ENCODE data around the gene CFAP73.

GRCh38 chr12:113161415-113162016 lies 12.0 kb downstream of the CFAP73 start:
- TF ChIP-seq POLR2A (IDR thresholded peaks at IDR 0.05; ENCODE audit: low read depth, low read length): peak; percentile 58
- TF ChIP-seq CTCF (IDR thresholded peaks at IDR 0.05 in 2 of 3, conservative IDR thresholded peaks at IDR 0.05 in 1 of 3; ENCODE audit: control insufficient read depth in 2 of 3, extremely low read depth in 1 of 3, insufficient read depth in 1 of 3, low read depth in 3 of 3, low read length in 3 of 3): no peak
- no peak for TF ChIP-seq SIX5 (IDR thresholded peaks at IDR 0.05; ENCODE audit: low read depth, low read length, severe bottlenecking)
- no peak for TF ChIP-seq ZNF24 (IDR thresholded peaks at IDR 0.05)
- no peak for TF ChIP-seq ZBTB33 (IDR thresholded peaks at IDR 0.05)
- TF ChIP-seq RFX5 (IDR thresholded peaks at IDR 0.05; ENCODE audit: low read depth, low read length): no peak
- TF ChIP-seq PML (IDR thresholded peaks at IDR 0.05; ENCODE audit: low read length): no peak
- no peak for TF ChIP-seq RELA (IDR thresholded peaks at IDR 0.05; ENCODE audit: borderline replicate concordance, partially characterized antibody)
- no peak for TF ChIP-seq ZBED1 (IDR thresholded peaks at IDR 0.05; ENCODE audit: borderline replicate concordance)
- no peak for TF ChIP-seq SIN3A (IDR thresholded peaks at IDR 0.05; ENCODE audit: low read depth, low read length)
- TF ChIP-seq MTA3 (IDR thresholded peaks at IDR 0.05; ENCODE audit: borderline replicate concordance, low read length): no peak
- no peak for TF ChIP-seq RCOR1 (conservative IDR thresholded peaks at IDR 0.05; ENCODE audit: low read depth, low read length)
